HFF-Myc (cell line): Measurements from ENCODE around the gene RTF2.
"Not testable (repeated sequence)": the region's sequence is repeated elsewhere in the genome, so short reads cannot be mapped to it uniquely, and the experiment has no call there.

ENCODE experiments used
- DNase-seq: peaks from one replicate; pipeline ENCODE4 v3.0.0-alpha.2; 2011; ENCODE audit warnings: low read depth; ENCODE audit errors: extremely low read depth
- H3K4me3 ChIP-seq: replicated peaks from 2 replicates; pipeline ENCODE4 v1.5.1; 2011; ENCODE audit warnings: low read depth, mild to moderate bottlenecking, control low read depth, low read length
- CTCF ChIP-seq: IDR thresholded peaks from 2 replicates; pipeline ENCODE4 v1.5.1; 2012; ENCODE audit warnings: mild to moderate bottlenecking, low read depth, low read length, control low read depth; ENCODE audit errors: missing control alignments

The RTF2 gene

GRCh38 chr20:56517641-56518040 lies 49.2 kb downstream of the RTF2 start:
- no peak for TF ChIP-seq CTCF
- H3K4me3 ChIP-seq: no peak overlapping the region
- no peak for DNase-seq

- DNase-seq: no peak
- no peak for TF ChIP-seq CTCF
- H3K4me3 ChIP-seq: no peak overlapping the region
These were observed 49.7 kb downstream of the RTF2 start for GRCh38 chr20:56518126-56518525.

- no peak for TF ChIP-seq CTCF
- H3K4me3 ChIP-seq: no peak overlapping the region
- DNase-seq: no peak
These were observed 50.4 kb downstream of the RTF2 start for GRCh38 chr20:56518721-56519398.

GRCh38 chr20:56519551-56519950 lies 51.1 kb downstream of the RTF2 start:
- DNase-seq: no peak
- no peak for TF ChIP-seq CTCF
- no peak overlapping the region for H3K4me3 ChIP-seq

GRCh38 chr20:56520180-56520579 lies 51.8 kb downstream of the RTF2 start:
- no peak for TF ChIP-seq CTCF
- DNase-seq: no peak
- H3K4me3 ChIP-seq: no peak overlapping the region

- DNase-seq, H3K4me3 ChIP-seq: not testable (repeated sequence)
These were observed 52.4 kb downstream of the RTF2 start for GRCh38 chr20:56520746-56521354.

- no peak overlapping the region for H3K4me3 ChIP-seq
- DNase-seq: no peak
- no peak for TF ChIP-seq CTCF
These were observed 53.9 kb downstream of the RTF2 start for GRCh38 chr20:56522311-56522710.

- not testable (repeated sequence) for H3K4me3 ChIP-seq, DNase-seq
These were observed 56.0 kb downstream of the RTF2 start, which contains the start of gene FAM209A for GRCh38 chr20:56524444-56524843. FAM209A (plus strand) TSS chr20:56524744; CDS start chr20:56524809, 65 bp downstream.
